Small intestine (tissue), 7 donors: ENCODE data around the gene LRRC42. TPM values are rescaled to one million over a fixed set of nuclear protein-coding genes. Genes with fewer than 3 reads are reported as not detected.

Experiments
- DNase-seq, 2 donors: peaks; one replicate each; pipeline versions ENCODE4 v3.0.0 to v3.0.0-alpha.2; 2013
- FAIRE-seq: peaks from 2 replicates; lab custom pipeline; 2012; peaks lifted over from hg19 to GRCh38; lab: Jason Lieb, UNC
- H3K27ac ChIP-seq, 3 donors: one replicate each; pipeline ENCODE4 v1.5.1; 2013; ENCODE audit warnings: low read length in 2 of 3, mild to moderate bottlenecking in 2 of 3, control low read depth in 1 of 3, inconsistent platforms in 1 of 3, low read depth in 1 of 3, moderate library complexity in 1 of 3
- H3K27me3 ChIP-seq, 3 donors: one replicate each; pipeline ENCODE4 v1.6.1; 2013; ENCODE audit warnings: low read length in 3 of 3, inconsistent platforms in 1 of 3; ENCODE audit not compliant: control insufficient read depth in 3 of 3, insufficient read depth in 3 of 3
- H3K36me3 ChIP-seq, 3 donors: one replicate each; pipeline ENCODE4 v1.6.1; 2013; ENCODE audit warnings: low read length in 3 of 3, inconsistent platforms in 1 of 3, low read depth in 1 of 3, mild to moderate bottlenecking in 1 of 3, moderate library complexity in 1 of 3; ENCODE audit not compliant: control insufficient read depth in 3 of 3, insufficient read depth in 2 of 3
- H3K4me1 ChIP-seq, 3 donors: one replicate each; pipeline ENCODE4 v1.6.1; 2013; ENCODE audit warnings: low read length in 2 of 3, inconsistent platforms in 1 of 3, low read depth in 1 of 3, mild to moderate bottlenecking in 1 of 3, moderate library complexity in 1 of 3; ENCODE audit not compliant: control insufficient read depth in 3 of 3, insufficient read depth in 2 of 3
- H3K4me3 ChIP-seq, 3 donors: one replicate each; pipeline ENCODE4 v1.5.1; 2013; ENCODE audit warnings: low read length in 3 of 3, control low read depth in 1 of 3, inconsistent platforms in 1 of 3, low read depth in 1 of 3, mild to moderate bottlenecking in 1 of 3, moderate library complexity in 1 of 3
- H3K9me3 ChIP-seq, 2 donors: one replicate each; pipeline ENCODE4 v1.6.1; 2013; ENCODE audit warnings: low read depth in 1 of 2, low read length in 1 of 2; ENCODE audit not compliant: control insufficient read depth in 2 of 2, insufficient read depth in 1 of 2
- WGBS, 3 donors: extraction: QIAGEN DNeasy Blood & Tissue Kit; methylation state at CpG; one replicate each; pipeline ENCODE4 v1.1.7; 2013; 5-methylcytosine and 5-hydroxymethylcytosine counted together
- polyA plus RNA-seq, 4 donors: library from polyadenylated mRNA; stranded (reverse) in 3 of 4; unstranded in 1 of 4; fragments of 200-250 nt in 3 of 4; fragments of 120-200 nt in 1 of 4; gene quantifications; one replicate each; pipeline versions ENCODE4 v1.2.1 to v1.2.3, GENCODE V29; 2013
- donor health status: healthy with polysubstance abuse.
- donor health status: control.
- donor health status: control.
- donor health status: Bipolar disorder and iron deficiency.
- donor health status: healthy.

The LRRC42 gene
- polyA plus RNA-seq, 4 donors, result 11.2 to 29.7 (median 18.9) TPM

DNA sequence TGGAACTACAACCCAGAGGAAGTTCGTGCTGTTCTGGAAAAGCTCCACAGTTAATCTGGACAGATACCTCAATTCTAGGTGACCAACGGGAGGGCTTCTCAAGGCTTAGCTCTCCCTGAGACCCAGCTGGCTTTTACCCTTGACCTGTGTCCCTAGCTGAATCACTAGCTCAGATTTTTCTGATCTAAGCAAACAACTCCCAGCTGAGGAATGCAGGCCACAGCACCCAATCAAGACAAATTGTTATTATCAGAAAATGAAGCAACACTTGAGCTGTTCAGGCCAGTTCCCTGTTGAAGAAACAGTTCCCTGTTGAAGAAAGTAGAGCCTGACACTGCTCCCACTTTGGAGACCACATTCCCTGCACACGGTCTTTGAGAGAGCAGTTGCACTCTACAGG lies 36.2 kb upstream of the LRRC42 start:
- no peaks in the 10 kb centered on the region for H3K36me3 ChIP-seq
- no peaks in the 10 kb centered on the region for H3K27me3 ChIP-seq
- H3K4me1 ChIP-seq, result peaks cover 0 to 19% (median 0%) of the 10 kb centered on the region in 3 donors
- peak overlapping the region in 1 of 3 donors; percentile 58 for H3K27ac ChIP-seq
- no peaks in the 10 kb centered on the region for H3K9me3 ChIP-seq
- no peak overlapping the region for H3K4me3 ChIP-seq
- DNase-seq (peak; percentile 52 to 61), FAIRE-seq (no peak)
- WGBS, 3 donors, result 47 to 78% (median 75%) methylated on average over 3 of the region's 3 CpGs

DNA sequence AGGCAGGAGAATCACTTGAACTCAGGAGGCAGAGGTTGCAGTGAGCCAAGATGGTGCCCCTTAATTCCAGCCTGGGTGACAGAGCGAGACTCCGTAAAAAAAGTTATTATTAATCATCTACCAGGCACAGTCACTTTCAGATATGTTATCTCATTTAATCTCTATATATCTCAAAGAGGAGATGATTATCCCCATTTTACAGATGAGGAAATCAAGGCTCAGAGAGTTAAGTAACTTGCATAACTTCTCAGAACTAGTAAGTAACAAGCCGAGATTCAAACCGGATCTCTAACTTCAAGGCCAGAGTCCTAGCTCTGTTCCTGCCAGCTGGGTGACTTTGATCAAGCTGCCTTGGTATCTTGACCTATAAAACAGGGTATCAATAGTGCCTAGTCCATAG lies 34.7 kb upstream of the LRRC42 start:
- WGBS, 3 donors, result 88 to 97% (median 91%) methylated on average over 4 of the region's 4 CpGs
- Histone ChIP-seq H3K9me3 (no peaks in the 10 kb centered on the region), H3K27me3 (no peaks in the 10 kb centered on the region), H3K4me1 (peaks cover 0 to 19% (median 0%) of the 10 kb centered on the region in 3 donors), H3K36me3 (peaks cover 0 to 2% (median 0%) of the 10 kb centered on the region in 3 donors), H3K27ac (no peak overlapping the region), H3K4me3 (no peak overlapping the region)
- no peak for DNase-seq
- FAIRE-seq, result no peak

DNA sequence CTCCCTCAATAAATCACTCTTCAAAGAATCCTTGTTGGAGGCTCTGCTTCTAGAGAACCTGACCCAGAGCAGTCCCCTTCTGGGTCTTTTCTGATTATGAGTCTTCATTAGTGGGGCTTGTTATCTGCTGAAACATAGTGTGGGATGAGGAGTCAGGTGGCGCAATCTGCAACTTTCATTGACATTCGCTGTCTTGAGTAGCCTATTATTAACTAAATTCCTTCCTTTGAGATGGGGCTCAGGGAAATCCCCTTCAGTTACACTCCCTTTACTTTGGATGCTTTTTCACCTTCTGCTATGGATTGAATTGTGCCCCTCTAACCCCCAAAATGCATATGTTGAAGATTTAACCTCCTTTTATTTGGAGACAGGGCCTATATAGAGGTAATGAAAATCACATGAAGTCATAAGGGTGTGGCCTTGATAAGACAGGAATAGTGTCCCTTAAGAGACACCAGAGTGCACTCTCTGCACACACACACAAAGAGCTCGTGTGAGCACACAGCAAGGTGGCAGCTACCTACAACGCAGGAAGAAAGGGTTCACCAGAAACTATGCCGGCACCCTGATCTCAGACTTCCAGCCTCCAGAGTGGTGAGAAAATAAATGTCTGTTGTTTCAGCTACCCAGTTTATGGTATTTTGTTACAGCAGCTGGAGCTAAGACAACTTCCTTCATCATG lies 32.7 kb upstream of the LRRC42 start:
- H3K27me3 ChIP-seq, result no peaks in the 10 kb centered on the region
- H3K9me3 ChIP-seq, result no peaks in the 10 kb centered on the region
- DNase-seq, result peak in 1 of 2 donors; percentile 38
- peaks cover 0 to 2% (median 0%) of the 10 kb centered on the region in 3 donors for H3K36me3 ChIP-seq
- 80 to 82% (median 81%) methylated on average over 5 of the region's 5 CpGs for WGBS, 3 donors
- no peak overlapping the region for H3K27ac ChIP-seq
- FAIRE-seq, result no peak
- peaks cover 0 to 19% (median 0%) of the 10 kb centered on the region in 3 donors for H3K4me1 ChIP-seq
- no peak overlapping the region for H3K4me3 ChIP-seq

DNA sequence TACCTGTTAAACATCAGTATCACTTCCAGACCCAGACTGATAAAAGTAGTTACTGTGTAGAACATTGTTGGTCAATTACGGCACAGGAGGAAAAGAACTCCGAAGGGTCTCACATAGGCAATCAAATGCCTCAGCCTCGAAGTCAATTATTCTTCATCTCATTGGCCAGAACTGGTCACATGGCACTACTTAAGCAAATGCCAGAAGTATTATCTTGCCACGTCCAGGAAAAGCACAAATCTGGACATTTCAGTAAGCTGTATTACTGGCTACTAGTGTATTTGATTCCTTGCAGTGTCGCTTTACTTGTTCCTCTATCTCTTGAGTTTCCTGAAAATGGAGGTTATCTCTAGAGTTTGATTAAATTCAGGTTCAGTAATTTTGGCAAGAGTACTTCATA lies 27.8 kb upstream of the LRRC42 start:
- no peak overlapping the region for H3K4me3 ChIP-seq
- H3K27me3 ChIP-seq, result no peaks in the 10 kb centered on the region
- H3K4me1 ChIP-seq, result peaks cover 0 to 4% (median 0%) of the 10 kb centered on the region in 3 donors
- peaks cover 0 to 11% (median 1%) of the 10 kb centered on the region in 3 donors for H3K36me3 ChIP-seq
- H3K27ac ChIP-seq, result no peak overlapping the region
- no peak for FAIRE-seq
- 88 to 90% (median 88%) methylated on average over 5 of the region's 5 CpGs for WGBS, 3 donors
- peaks cover 0 to 5% of the 10 kb centered on the region in 2 donors for H3K9me3 ChIP-seq
- DNase-seq, result no peak

DNA sequence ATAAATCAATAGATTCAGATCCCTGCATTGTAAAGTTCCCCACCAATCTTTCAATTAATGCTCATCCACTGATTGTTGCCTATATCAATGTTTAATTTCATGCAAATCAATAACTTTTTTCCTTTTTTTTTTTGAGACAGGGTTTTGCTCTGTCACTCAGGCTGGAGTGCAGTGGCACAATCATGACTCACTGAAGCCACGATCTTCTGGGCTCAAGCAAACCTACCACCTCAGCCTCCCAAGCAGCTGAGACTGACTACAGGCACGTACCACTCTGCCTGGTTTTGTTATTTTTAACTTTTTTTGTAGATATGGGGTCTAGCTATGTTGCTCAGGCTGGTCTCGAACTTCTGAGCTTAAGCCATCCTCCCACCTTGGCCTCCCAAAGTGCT lies 26.5 kb upstream of the LRRC42 start:
- Histone ChIP-seq H3K9me3 (peaks cover 0 to 5% of the 10 kb centered on the region in 2 donors), H3K4me1 (no peaks in the 10 kb centered on the region), H3K36me3 (peaks cover 0 to 11% (median 1%) of the 10 kb centered on the region in 3 donors), H3K4me3 (no peak overlapping the region), H3K27ac (no peak overlapping the region), H3K27me3 (no peaks in the 10 kb centered on the region)
- WGBS, 3 donors, result 66 to 88% (median 82%) methylated on average over 3 of the region's 3 CpGs
- DNase-seq (no peak), FAIRE-seq (no peak)

DNA sequence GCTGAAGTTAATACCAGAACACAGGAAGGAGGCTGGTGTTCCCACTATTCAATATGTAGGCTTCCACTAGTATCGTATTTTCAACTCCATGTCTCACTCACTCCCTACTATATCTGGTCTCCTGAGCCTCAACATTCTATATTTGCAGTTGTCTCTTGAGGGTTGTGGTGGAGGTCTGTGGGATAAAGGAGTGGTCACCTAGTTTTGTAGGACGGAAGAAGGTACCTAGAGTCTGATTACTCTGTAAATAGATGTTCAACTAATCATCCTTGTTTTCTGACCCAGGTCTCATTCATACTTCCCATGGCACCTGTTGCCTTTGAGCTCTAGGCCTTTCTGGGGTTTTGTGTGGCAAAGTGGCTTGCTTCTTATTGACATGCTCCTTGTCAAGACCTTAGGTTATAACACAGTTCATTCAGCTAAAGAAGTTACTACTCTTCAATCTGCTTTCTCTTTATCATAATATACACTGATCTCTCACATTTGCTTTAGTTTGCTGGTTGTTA lies 18.7 kb upstream of the LRRC42 start:
- Histone ChIP-seq H3K4me3 (no peak overlapping the region), H3K36me3 (peaks cover 0 to 8% (median 4%) of the 10 kb centered on the region in 3 donors), H3K27ac (no peak overlapping the region), H3K27me3 (no peaks in the 10 kb centered on the region), H3K4me1 (no peaks in the 10 kb centered on the region), H3K9me3 (peaks cover 0 to 6% of the 10 kb centered on the region in 2 donors)
- DNase-seq, result no peak
- WGBS, 3 donors, result 93 to 97% (median 97%) methylated on average over 2 of the region's 2 CpGs
- no peak for FAIRE-seq

DNA sequence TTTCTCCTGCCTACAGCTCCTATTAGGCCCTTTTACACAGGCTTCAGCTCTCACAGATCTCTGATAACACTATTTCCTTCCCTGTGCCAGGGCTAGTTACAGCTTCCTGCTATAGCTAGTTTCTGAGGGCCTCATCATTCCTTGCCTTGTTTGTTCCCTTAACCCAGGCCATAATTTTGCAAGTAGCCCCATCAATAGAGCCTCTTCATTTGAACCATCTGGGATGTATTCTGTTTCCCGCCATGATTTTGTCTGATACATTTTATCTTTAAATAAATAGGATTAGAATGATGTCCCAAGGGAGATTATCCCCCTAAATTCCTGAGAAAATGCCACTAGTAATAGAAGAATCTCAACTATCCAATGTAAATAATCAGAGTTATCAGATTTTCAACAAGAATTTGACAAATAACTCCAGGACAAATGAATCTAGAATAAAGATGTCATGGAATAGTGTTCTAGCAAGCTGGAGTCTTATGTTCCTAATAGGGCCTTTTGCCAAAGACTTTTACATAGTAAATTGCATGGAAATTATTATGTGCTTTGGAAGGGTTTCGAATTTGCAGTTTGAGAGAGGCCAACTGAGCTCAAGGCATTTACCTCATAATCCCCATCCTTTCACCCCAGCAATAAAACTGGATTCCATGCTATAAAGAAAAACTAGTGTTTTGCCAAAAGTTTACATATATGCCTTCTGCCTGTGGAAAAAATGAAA lies 16.7 kb upstream of the LRRC42 start:
- Histone ChIP-seq H3K4me3 (no peak overlapping the region), H3K4me1 (no peaks in the 10 kb centered on the region), H3K27ac (no peak overlapping the region), H3K9me3 (peaks cover 0 to 9% of the 10 kb centered on the region in 2 donors), H3K36me3 (peaks cover 0 to 11% (median 4%) of the 10 kb centered on the region in 3 donors), H3K27me3 (no peaks in the 10 kb centered on the region)
- 89 to 96% (median 94%) methylated on average over 2 of the region's 2 CpGs for WGBS, 3 donors
- DNase-seq (no peak), FAIRE-seq (no peak)

DNA sequence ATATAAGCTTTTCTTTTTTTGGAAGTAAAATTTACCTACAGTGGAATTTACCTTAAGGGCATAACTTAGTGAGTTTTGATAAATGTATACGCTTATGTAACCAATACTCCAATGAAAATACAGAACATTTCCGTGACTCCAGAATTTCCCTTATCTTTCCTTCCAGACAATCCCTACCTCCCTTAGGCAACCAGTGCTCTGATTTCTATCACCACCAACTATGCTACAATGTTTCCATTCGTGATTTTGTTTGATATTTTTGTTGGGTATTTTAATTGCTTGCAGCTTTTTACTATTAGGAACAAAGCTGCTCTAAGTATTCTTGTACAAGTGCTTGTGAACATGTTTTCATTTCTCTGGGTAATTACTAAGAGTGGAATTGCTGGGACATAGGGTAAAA lies 15.2 kb upstream of the LRRC42 start:
- no peak overlapping the region for H3K27ac ChIP-seq
- H3K36me3 ChIP-seq, result peaks cover 4 to 16% (median 5%) of the 10 kb centered on the region in 3 donors
- FAIRE-seq (no peak), DNase-seq (no peak)
- H3K9me3 ChIP-seq, result peaks cover 0 to 16% of the 10 kb centered on the region in 2 donors
- H3K4me1 ChIP-seq, result no peaks in the 10 kb centered on the region
- no peaks in the 10 kb centered on the region for H3K27me3 ChIP-seq
- 94 to 97% (median 95%) methylated on average over 3 of the region's 3 CpGs for WGBS, 3 donors
- no peak overlapping the region for H3K4me3 ChIP-seq
